Ascending aorta (tissue), 2 donors: Measurements from ENCODE around the gene SNX22. TPM values are rescaled to one million over a fixed set of nuclear protein-coding genes. Genes with fewer than 3 reads are reported as not detected.

ENCODE experiments used
- DNase-seq, 2 donors: peaks; one replicate each; pipeline ENCODE4 v3.0.0-alpha.2; 2019; ENCODE audit warnings: low spot score in 2 of 2
- H3K27ac ChIP-seq, 2 donors: fragments of 200-600 bp; sonication (generic); one replicate each; pipeline ENCODE4 v1.5.1; 2016 to 2017; ENCODE audit warnings: mild to moderate bottlenecking in 1 of 2
- H3K27me3 ChIP-seq: fragments of 200-600 bp; sonication (generic); one replicate; pipeline ENCODE4 v1.5.1; 2017
- H3K36me3 ChIP-seq, 2 donors: fragments of 200-600 bp; sonication (generic); one replicate each; pipeline ENCODE4 v1.5.1; 2016
- H3K4me1 ChIP-seq, 2 donors: fragments of 200-600 bp; sonication (generic); one replicate each; pipeline ENCODE4 v1.5.1; 2016 to 2017; ENCODE audit warnings: mild to moderate bottlenecking in 1 of 2
- H3K4me3 ChIP-seq, 2 donors: fragments of 200-600 bp; sonication (generic); one replicate each; pipeline ENCODE4 v1.5.1; 2016 to 2017; ENCODE audit warnings: mild to moderate bottlenecking in 1 of 2
- H3K9me3 ChIP-seq, 2 donors: fragments of 200-600 bp; sonication (generic); one replicate each; pipeline ENCODE4 v1.5.1; 2016
- CTCF ChIP-seq, 3 experiments: fragments of 200-600 bp in 2 of 3; fragments of 450-650 bp in 1 of 3; sonication (generic) in 2 of 3; IDR thresholded peaks; one replicate each; pipeline ENCODE4 v1.5.1; 2016 to 2019; ENCODE audit warnings: antibody characterized with exemption in 3 of 3, mild to moderate bottlenecking in 1 of 3, moderate library complexity in 1 of 3
- intact Hi-C: fragments of 100-400 bp; cut with DNase I; formaldehyde crosslinking; loops from one replicate; pipeline ENCODE4 v1.15.1; 2023
- total RNA-seq: library from RNA; depleted of rRNA; stranded (reverse); fragments of >200 nt; gene quantifications from one replicate; pipeline ENCODE4 v1.1.0, GENCODE V29; 2016

SNX22 gene
- total RNA-seq, 1 donor from 2014 or later, result 0.53 TPM

- no peaks in the 10 kb centered on the region for H3K27me3 ChIP-seq
- TF ChIP-seq CTCF (IDR thresholded peaks at IDR 0.05), result no peak
- no peak for DNase-seq
- intact Hi-C loops, result loop anchor here (1.0 to 2.0 kb wide), 4 partner anchors 71 to 297 kb away; partner anchors contain the start of genes CIAO2A, CSNK1G1, TRIP4 and ZNF609
- peak overlapping the region; percentile 80 to 95 for H3K27ac ChIP-seq
- peaks cover 27 to 29% of the 10 kb centered on the region in 2 donors for H3K36me3 ChIP-seq
- peak overlapping the region; percentile 18 to 96 for H3K4me3 ChIP-seq
- peaks cover 18 to 21% of the 10 kb centered on the region in 2 donors for H3K4me1 ChIP-seq
- H3K9me3 ChIP-seq, result no peaks in the 10 kb centered on the region
Observed at GRCh38 chr15:64163659-64164362, 12.3 kb downstream of the SNX22 start.

- no peak overlapping the region for H3K27ac ChIP-seq
Observed at GRCh38 chr15:64164436-64164835, 12.9 kb downstream of the SNX22 start.

GRCh38 chr15:64166102-64166890, 14.8 kb downstream of the SNX22 start:
- H3K27me3 ChIP-seq, result no peaks in the 10 kb centered on the region
- intact Hi-C loops, result no loop called here
- no peak for TF ChIP-seq CTCF (IDR thresholded peaks at IDR 0.05)
- no peaks in the 10 kb centered on the region for H3K9me3 ChIP-seq
- H3K4me3 ChIP-seq, result no peak overlapping the region
- H3K4me1 ChIP-seq, result peaks cover 9 to 11% of the 10 kb centered on the region in 2 donors
- H3K36me3 ChIP-seq, result peaks cover 9 to 15% of the 10 kb centered on the region in 2 donors
- H3K27ac ChIP-seq, result no peak overlapping the region
- DNase-seq, result no peak

More at GRCh38 chr15:64164436-64164835, 12.9 kb downstream of the SNX22 start:
- Histone ChIP-seq H3K27me3 (no peaks in the 10 kb centered on the region), H3K9me3 (no peaks in the 10 kb centered on the region), H3K4me3 (no peak overlapping the region), H3K36me3 (peaks cover 21 to 23% of the 10 kb centered on the region in 2 donors), H3K4me1 (peaks cover 18 to 19% of the 10 kb centered on the region in 2 donors)
- intact Hi-C loops, result no loop called here
- DNase-seq, result no peak
- TF ChIP-seq CTCF (IDR thresholded peaks at IDR 0.05), result no peak

- no peaks in the 10 kb centered on the region for H3K9me3 ChIP-seq
- peaks cover 0 to 43% of the 10 kb centered on the region in 2 donors for H3K36me3 ChIP-seq
- H3K27ac ChIP-seq, result no peak overlapping the region
- no peak for TF ChIP-seq CTCF (IDR thresholded peaks at IDR 0.05)
- intact Hi-C loops, result no loop called here
- H3K27me3 ChIP-seq, result no peaks in the 10 kb centered on the region
- DNase-seq, result no peak
- H3K4me1 ChIP-seq, result no peaks in the 10 kb centered on the region
- H3K4me3 ChIP-seq, result no peak overlapping the region
Observed at GRCh38 chr15:64180235-64180824, 28.8 kb downstream of the SNX22 start.

GRCh38 chr15:64182859-64183370, 31.4 kb downstream of the SNX22 start:
- TF ChIP-seq CTCF (IDR thresholded peaks at IDR 0.05), result no peak
- intact Hi-C loops, result no loop called here
- Histone ChIP-seq H3K27ac (no peak overlapping the region), H3K27me3 (no peaks in the 10 kb centered on the region), H3K4me1 (no peaks in the 10 kb centered on the region), H3K9me3 (no peaks in the 10 kb centered on the region), H3K4me3 (no peak overlapping the region), H3K36me3 (peaks cover 0 to 38% of the 10 kb centered on the region in 2 donors)
- DNase-seq, result no peak
